Esophagus (tissue), 2 donors: ENCODE data around the gene SPANXA1. TPM values are rescaled to one million over a fixed set of nuclear protein-coding genes. Genes with fewer than 3 reads are reported as not detected.
"Not testable (repeated sequence)": the region's sequence is repeated elsewhere in the genome, so short reads cannot be mapped to it uniquely, and the experiment has no call there.

ENCODE experiments used
- H3K27ac ChIP-seq, 2 donors: one replicate each; pipeline ENCODE4 v1.5.1; 2013; ENCODE audit warnings: low read depth in 2 of 2, mild to moderate bottlenecking in 2 of 2, inconsistent platforms in 1 of 2, low read length in 1 of 2, moderate library complexity in 1 of 2
- H3K27me3 ChIP-seq, 2 donors: one replicate each; pipeline ENCODE4 v1.6.1; 2013; ENCODE audit warnings: low read length in 2 of 2, control low read depth in 1 of 2, mild to moderate bottlenecking in 1 of 2; ENCODE audit not compliant: insufficient read depth in 2 of 2, control insufficient read depth in 1 of 2
- H3K36me3 ChIP-seq, 2 donors: one replicate each; pipeline ENCODE4 v1.6.1; 2013; ENCODE audit warnings: low read length in 1 of 2; ENCODE audit not compliant: control insufficient read depth in 2 of 2, insufficient read depth in 2 of 2
- H3K4me1 ChIP-seq, 2 donors: one replicate each; pipeline ENCODE4 v1.6.1; 2013; ENCODE audit warnings: low read length in 1 of 2; ENCODE audit not compliant: control insufficient read depth in 2 of 2, insufficient read depth in 2 of 2
- H3K4me3 ChIP-seq, 2 donors: one replicate each; pipeline ENCODE4 v1.5.1; 2013; ENCODE audit warnings: low read length in 2 of 2, mild to moderate bottlenecking in 2 of 2, low read depth in 1 of 2, moderate library complexity in 1 of 2
- H3K9me3 ChIP-seq, 2 donors: one replicate each; pipeline ENCODE4 v1.6.1; 2013; ENCODE audit warnings: mild to moderate bottlenecking in 2 of 2, low read depth in 1 of 2, low read length in 1 of 2, moderate library complexity in 1 of 2; ENCODE audit not compliant: control insufficient read depth in 2 of 2, insufficient read depth in 1 of 2
- WGBS, 2 donors: extraction: QIAGEN DNeasy Blood & Tissue Kit; methylation state at CpG; one replicate each; pipeline ENCODE4 v1.1.7; 2013; 5-methylcytosine and 5-hydroxymethylcytosine counted together
- polyA plus RNA-seq, 2 donors: library from polyadenylated mRNA; stranded (reverse); fragments of 200-250 nt; gene quantifications; one replicate each; pipeline ENCODE4 v1.2.3, GENCODE V29; 2013
- donor health status: healthy with polysubstance abuse.
- donor health status: Bipolar disorder and iron deficiency.

SPANXA1 gene
- not detected for polyA plus RNA-seq

- not testable (repeated sequence) for H3K4me3 ChIP-seq, H3K27me3 ChIP-seq, H3K27ac ChIP-seq, H3K9me3 ChIP-seq, H3K4me1 ChIP-seq, H3K36me3 ChIP-seq
- no CpG with 5 or more reads among the region's 10 CpGs for WGBS, 2 donors
Observed at GRCh38 chrX:141584638-141585037, at the start of gene SPANXA1. TSS of gene SPANXA1 (minus strand) at chrX:141584738. CDS start at chrX:141584678, 60 bp downstream.

DNA sequence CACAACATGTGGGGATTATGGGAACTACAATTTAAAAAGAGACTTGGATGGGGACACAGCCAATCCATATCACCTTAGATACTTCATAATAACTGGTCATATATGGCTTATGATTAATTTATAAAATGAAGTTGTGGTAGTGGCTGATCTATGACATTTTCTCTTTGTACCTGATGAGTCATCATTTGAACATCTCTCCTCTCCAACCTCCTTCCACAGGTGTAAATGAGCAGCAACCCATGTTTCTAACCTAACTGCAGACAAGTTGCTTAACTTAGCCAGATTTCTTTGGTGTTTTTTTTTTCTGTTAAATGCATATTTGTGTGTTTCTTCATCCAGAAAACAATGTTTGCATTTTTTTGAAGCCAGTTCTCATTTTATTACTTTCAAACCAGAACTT, 47.6 kb upstream of the SPANXA1 start:
- no peaks in the 10 kb centered on the region for H3K36me3 ChIP-seq
- no peak overlapping the region for H3K4me3 ChIP-seq
- H3K9me3 ChIP-seq = peaks cover 0 to 7% of the 10 kb centered on the region in 2 donors

GRCh38 chrX:141619336-141619735, 34.8 kb upstream of the SPANXA1 start:
- H3K27ac ChIP-seq = no peak overlapping the region
- H3K9me3 ChIP-seq = no peaks in the 10 kb centered on the region
- no peaks in the 10 kb centered on the region for H3K4me1 ChIP-seq
- 50 to 82% methylated on average over 2 of the region's 2 CpGs for WGBS, 2 donors
- H3K27me3 ChIP-seq = no peaks in the 10 kb centered on the region
- no peaks in the 10 kb centered on the region for H3K36me3 ChIP-seq
- H3K4me3 ChIP-seq = no peak overlapping the region

More for the DNA sequence above, 47.6 kb upstream of the SPANXA1 start:
- H3K27me3 ChIP-seq = no peaks in the 10 kb centered on the region
- H3K27ac ChIP-seq = no peak overlapping the region
- no peaks in the 10 kb centered on the region for H3K4me1 ChIP-seq

- Histone ChIP-seq H3K4me3 (no peak overlapping the region), H3K27ac (no peak overlapping the region), H3K27me3 (no peaks in the 10 kb centered on the region), H3K36me3 (no peaks in the 10 kb centered on the region), H3K9me3 (no peaks in the 10 kb centered on the region), H3K4me1 (no peaks in the 10 kb centered on the region)
- WGBS, 2 donors = 91 to 93% methylated on average over 1 of the region's 1 CpG
Observed at GRCh38 chrX:141609111-141609510, 24.6 kb upstream of the SPANXA1 start.

- not testable (repeated sequence) for H3K27ac ChIP-seq, H3K9me3 ChIP-seq, H3K27me3 ChIP-seq, H3K4me1 ChIP-seq, H3K36me3 ChIP-seq, H3K4me3 ChIP-seq
- no CpG with 5 or more reads among the region's 10 CpGs for WGBS, 2 donors
Observed at GRCh38 chrX:141589408-141589807, 4.9 kb upstream of the SPANXA1 start, which contains the start of gene SPANXA2. TSS of gene SPANXA2 (plus strand) at chrX:141589708. CDS start at chrX:141589768, 60 bp downstream.

- H3K27me3 ChIP-seq, H3K36me3 ChIP-seq, H3K9me3 ChIP-seq, H3K27ac ChIP-seq, H3K4me3 ChIP-seq, H3K4me1 ChIP-seq: not testable (repeated sequence)
- 70 to 80% methylated on average over 6 to 7 of the region's 16 CpGs for WGBS, 2 donors
Observed at GRCh38 chrX:141542551-141542950, 42.0 kb downstream of the SPANXA1 start.

Other genes starting within 250 kb of the SPANXA1 start
- not detected for gene SPANXA2, start 5.0 kb upstream of the SPANXA1 start, polyA plus RNA-seq
- not detected for gene SPANXD, start 114.0 kb upstream of the SPANXA1 start, polyA plus RNA-seq